Epithelial cell of proximal tubule (primary cell): ENCODE measurements around the gene LMO2. TPM values are rescaled to one million over a fixed set of nuclear protein-coding genes. Genes with fewer than 3 reads are reported as not detected.

Source experiments
- DNase-seq: peaks from one replicate; pipeline ENCODE4 v3.0.0-alpha.2; 2011; ENCODE audit warnings: low read depth
- H3K4me3 ChIP-seq: 2 replicates; pipeline ENCODE4 v1.5.1; 2011; ENCODE audit warnings: low read depth, mild to moderate bottlenecking, low read length
- total RNA-seq: library from RNA; depleted of rRNA; stranded (reverse); fragments of >200 nt; gene quantifications from 2 replicates; pipeline ENCODE4 v1.2.3, GENCODE V29; 2015
- TF ChIP-seq, protein P1 (sequence below): conservative IDR thresholded peaks from 2 replicates; pipeline ENCODE4 v1.5.1; 2012; ENCODE audit warnings: low read depth, mild to moderate bottlenecking, low read length

LMO2 gene
- total RNA-seq, 1 donor from 2014 or later, result 1.5 TPM

DNA sequence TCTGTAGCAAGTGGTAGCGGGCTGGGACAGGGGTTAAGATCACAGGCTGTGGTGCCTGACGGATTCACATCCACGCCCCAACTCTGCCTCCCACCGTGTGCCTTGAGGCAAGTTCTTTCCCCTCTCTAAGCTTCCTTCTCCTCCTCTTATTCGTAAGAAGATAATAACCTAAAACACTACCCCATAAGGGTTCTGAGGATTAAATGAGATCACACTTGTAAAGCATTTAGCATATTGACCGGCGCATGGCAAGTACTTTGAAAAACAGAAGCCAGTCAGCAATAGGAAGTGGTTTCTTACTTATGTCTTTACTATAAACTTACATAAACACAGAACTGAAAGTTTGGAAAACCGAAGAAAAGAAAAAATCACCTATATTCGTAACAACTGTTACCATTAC is 15.5 kb upstream of the LMO2 start:
- TF ChIP-seq, protein P1, sequence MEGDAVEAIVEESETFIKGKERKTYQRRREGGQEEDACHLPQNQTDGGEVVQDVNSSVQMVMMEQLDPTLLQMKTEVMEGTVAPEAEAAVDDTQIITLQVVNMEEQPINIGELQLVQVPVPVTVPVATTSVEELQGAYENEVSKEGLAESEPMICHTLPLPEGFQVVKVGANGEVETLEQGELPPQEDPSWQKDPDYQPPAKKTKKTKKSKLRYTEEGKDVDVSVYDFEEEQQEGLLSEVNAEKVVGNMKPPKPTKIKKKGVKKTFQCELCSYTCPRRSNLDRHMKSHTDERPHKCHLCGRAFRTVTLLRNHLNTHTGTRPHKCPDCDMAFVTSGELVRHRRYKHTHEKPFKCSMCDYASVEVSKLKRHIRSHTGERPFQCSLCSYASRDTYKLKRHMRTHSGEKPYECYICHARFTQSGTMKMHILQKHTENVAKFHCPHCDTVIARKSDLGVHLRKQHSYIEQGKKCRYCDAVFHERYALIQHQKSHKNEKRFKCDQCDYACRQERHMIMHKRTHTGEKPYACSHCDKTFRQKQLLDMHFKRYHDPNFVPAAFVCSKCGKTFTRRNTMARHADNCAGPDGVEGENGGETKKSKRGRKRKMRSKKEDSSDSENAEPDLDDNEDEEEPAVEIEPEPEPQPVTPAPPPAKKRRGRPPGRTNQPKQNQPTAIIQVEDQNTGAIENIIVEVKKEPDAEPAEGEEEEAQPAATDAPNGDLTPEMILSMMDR, result no peak
- DNase-seq, result no peak
- H3K4me3 ChIP-seq, result no peak overlapping the region

DNA sequence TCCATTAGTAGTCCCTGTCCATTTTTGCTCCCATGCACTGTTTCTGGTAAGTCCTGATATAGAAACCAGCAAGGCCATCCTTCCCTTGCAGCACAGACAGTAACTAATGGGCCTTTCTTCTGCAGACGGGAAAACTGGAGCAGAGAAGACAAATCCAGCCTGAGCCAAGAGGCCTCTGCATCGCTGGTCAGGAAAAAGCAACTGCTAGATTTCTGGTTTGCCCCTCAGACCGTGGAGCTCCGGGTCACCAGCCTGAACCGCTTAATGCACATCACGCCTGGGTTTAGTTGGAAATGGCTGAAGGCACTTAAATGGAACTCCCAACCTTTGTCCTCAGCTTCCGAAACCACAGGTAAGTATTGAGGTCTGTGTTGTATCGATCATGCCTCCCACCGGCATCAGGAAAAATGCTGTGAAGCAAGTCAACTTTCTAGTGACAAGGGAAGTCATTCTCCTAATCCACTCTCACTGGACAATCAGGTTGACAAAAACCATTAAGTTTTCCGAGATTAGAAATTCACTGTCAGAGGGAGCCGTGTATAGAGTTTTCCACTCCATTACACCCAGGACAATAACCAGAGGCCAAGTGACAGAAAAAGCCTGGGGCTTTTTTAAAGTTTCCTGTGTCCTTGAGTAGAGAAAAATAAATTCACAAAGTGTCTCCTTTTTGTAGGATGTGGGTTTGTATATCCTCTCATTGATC is 14.8 kb upstream of the LMO2 start:
- H3K4me3 ChIP-seq, result no peak overlapping the region
- no peak for DNase-seq
- TF ChIP-seq, protein P1, result no peak

- TF ChIP-seq, protein P1, result no peak
- no peak for DNase-seq
- H3K4me3 ChIP-seq, result no peak overlapping the region
Measured at GRCh38 chr11:33904102-33904501, 12.2 kb upstream of the LMO2 start.

DNA sequence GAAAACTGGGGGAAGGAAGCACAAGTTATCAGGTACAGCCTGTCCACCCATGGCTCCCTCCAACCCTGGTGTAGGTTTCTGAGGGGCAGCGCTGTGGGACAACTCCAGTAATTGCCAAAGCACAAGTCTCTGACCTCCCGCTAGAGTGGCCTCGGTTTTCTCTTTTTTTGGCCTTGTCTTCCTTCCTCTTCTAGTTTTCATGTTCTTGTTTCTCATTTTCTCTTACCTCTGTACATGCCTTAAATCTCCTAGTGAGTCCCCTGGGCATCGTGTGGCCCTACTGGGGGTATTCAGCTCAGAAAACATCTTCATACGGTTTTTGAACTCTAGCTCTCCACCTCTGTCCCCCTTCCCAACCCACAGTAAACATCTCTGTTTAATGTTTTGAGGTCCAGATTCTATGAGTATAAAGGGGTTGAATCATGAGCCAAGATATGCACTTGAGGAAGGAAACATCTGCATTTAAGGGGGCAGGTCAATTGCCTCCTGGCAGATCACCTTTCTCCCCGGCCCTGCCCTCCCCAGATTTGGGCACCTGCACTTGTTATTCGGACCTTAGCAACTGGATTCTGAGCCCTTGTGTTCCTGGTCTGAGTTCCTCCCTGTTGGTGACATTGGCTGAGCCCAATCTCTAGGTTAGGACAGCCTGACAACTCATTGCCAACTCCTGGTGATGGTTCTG is 8.4 kb upstream of the LMO2 start:
- H3K4me3 ChIP-seq, result no peak overlapping the region
- DNase-seq, result no peak
- TF ChIP-seq, protein P1, result no peak

- TF ChIP-seq, protein P1, result no peak
- DNase-seq, result no peak
- no peak overlapping the region for H3K4me3 ChIP-seq
Measured at GRCh38 chr11:33899400-33900037, 7.6 kb upstream of the LMO2 start.

DNA sequence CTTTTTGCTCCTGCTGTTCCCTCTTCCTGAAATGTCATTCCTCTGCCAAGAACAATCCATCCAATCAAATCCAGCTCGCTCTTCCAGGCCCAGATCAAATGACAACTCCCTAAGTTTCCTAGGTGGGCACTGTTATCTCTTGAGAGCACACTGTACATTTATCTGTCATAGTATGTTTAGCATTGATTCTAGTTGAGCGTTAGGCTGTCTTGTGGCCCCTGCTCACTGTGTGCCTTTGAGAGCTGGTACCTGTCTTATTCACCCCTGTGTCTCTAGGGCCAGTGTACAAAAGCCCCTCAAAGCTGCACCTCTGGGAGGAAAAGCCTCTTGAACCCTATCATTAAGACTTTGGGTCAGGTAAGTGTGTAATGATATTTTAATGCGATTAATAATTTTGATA is 7.1 kb upstream of the LMO2 start:
- DNase-seq, result no peak
- H3K4me3 ChIP-seq, result no peak overlapping the region
- TF ChIP-seq, protein P1, result no peak
